PC-9 (cell line): ENCODE measurements around the gene SV2C.

Experiments
- CTCF ChIP-seq: fragments of 200-600 bp; sonication (generic); conservative IDR thresholded peaks from 2 replicates; pipeline ENCODE4 v1.6.1; 2017; ENCODE audit warnings: mixed run types, antibody characterized with exemption, mild to moderate bottlenecking, moderate library complexity
- EZH2 ChIP-seq: fragments of 200-600 bp; sonication (generic); IDR thresholded peaks from 2 replicates; pipeline ENCODE4 v1.8.0; 2017; ENCODE audit warnings: antibody characterized with exemption, low read depth

- TF ChIP-seq CTCF (no peak), EZH2 (no peak)
Measured at GRCh38 chr5:76155536-76155935, 72.4 kb downstream of the SV2C start.
